ENCODE data around the gene BATF. TPM values are rescaled to one million over a fixed set of nuclear protein-coding genes. Genes with fewer than 3 reads are reported as not detected.

Gene BATF
- total and polyA plus RNA-seq, 7 experiments from 2014 or later, result 6.8 to 70.0 (median 18.1) TPM

DNA sequence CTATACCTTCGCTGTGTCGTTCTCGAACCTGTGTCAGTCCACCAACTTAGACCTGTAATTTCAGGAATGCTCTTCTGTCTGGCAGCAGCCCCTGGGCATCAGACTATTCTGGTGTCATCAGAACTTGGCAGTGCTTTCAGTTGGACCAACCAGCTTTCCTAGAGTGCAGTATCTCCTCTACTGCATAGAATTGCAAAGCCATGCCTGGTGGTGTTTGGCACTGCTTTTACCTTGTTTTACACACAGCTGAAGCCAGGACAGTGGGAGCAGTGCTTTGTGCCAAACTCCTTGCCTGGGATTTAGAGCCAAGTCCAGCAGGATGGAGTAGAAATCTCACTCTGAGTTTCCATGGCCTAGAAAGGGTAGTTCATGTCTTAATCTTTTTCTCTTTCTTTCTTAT, 57.6 kb downstream of the BATF start:
- Histone ChIP-seq H3K9me3 (ENCODE audit: control insufficient read depth in 2 of 3, low read length in 3 of 3) (no peaks in the 10 kb centered on the region), H3K4me3 (ENCODE audit: low read length) (no peak overlapping the region), H3K27me3 (ENCODE audit: control insufficient read depth in 2 of 2, insufficient read depth in 2 of 2, low read length in 2 of 2) (no peaks in the 10 kb centered on the region), H3K36me3 (ENCODE audit: control insufficient read depth in 2 of 3, insufficient read depth in 3 of 3, low read length in 3 of 3) (no peaks in the 10 kb centered on the region), H3K4me1 (ENCODE audit: control insufficient read depth in 2 of 2, insufficient read depth in 2 of 2, low read length in 2 of 2) (peaks cover 9 to 12% of the 10 kb centered on the region in 2 donors), H3K27ac (ENCODE audit: low read depth, low read length) (no peak overlapping the region)
- intact Hi-C loops (cut with micrococcal nuclease), result loop anchor here in 1 of 2 donors (5.0 kb wide), 3 partner anchors 58 to 572 kb away; partner anchors contain the start of genes BATF and GPATCH2L
- H3K9me3 Mint-ChIP-seq, result no peaks in the 10 kb centered on the region
- H3K36me3 Mint-ChIP-seq, result no peaks in the 10 kb centered on the region
- peaks cover 6 to 19% (median 9%) of the 10 kb centered on the region in 7 donors for H3K4me1 Mint-ChIP-seq
- H3K4me3 Mint-ChIP-seq, result peak overlapping the region in 5 of 10 donors; percentile 90 to 96 (median 93)
- no peak for ATAC-seq
- H3K27me3 Mint-ChIP-seq, result peaks cover 0 to 3% (median 0%) of the 10 kb centered on the region in 5 donors
- H3K27ac Mint-ChIP-seq, result no peak overlapping the region
- POLR2A ChIA-PET, result interaction anchor here (0.7 kb wide), 1 partner anchor 72 kb away, joined by 3 read pairs; no protein-coding TSS in a partner anchor
- no peak for DNase-seq
- CTCF ChIA-PET, result interaction anchor here (0.6 to 7.4 kb wide), 2 partner anchors 74 to 75 kb away, joined by 3 to 133 read pairs; no protein-coding TSS in a partner anchor

DNA sequence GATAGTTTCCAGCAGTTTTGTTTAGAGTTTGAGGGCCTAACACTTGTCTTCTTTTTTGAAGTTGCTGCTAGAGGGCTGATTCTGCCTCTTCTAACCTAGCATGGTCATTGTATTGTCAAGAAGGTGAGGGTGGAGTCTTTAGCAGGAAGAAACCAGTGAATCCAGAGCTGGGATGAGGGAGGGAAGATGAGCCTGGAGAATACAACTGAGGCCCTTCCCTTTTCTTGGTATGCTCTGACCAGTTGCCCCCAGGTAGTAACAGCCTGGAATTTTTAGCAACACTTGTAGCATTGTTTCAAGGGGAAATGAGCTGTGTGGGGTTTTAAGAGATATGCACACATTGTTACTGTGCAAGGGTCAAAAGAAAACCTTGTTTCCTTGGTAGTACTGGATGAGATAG, 65.1 kb downstream of the BATF start:
- Histone ChIP-seq H3K9me3 (ENCODE audit: control insufficient read depth in 2 of 3, low read length in 3 of 3) (no peaks in the 10 kb centered on the region), H3K4me1 (ENCODE audit: control insufficient read depth in 2 of 2, insufficient read depth in 2 of 2, low read length in 2 of 2) (no peaks in the 10 kb centered on the region), H3K36me3 (ENCODE audit: control insufficient read depth in 2 of 3, insufficient read depth in 3 of 3, low read length in 3 of 3) (no peaks in the 10 kb centered on the region), H3K4me3 (ENCODE audit: low read length) (no peak overlapping the region), H3K27ac (ENCODE audit: low read depth, low read length) (no peak overlapping the region), H3K27me3 (ENCODE audit: control insufficient read depth in 2 of 2, insufficient read depth in 2 of 2, low read length in 2 of 2) (no peaks in the 10 kb centered on the region)
- Mint-ChIP-seq H3K27ac (no peak overlapping the region), H3K27me3 (no peaks in the 10 kb centered on the region), H3K4me3 (no peak overlapping the region), H3K9me3 (peaks cover 0 to 5% (median 0%) of the 10 kb centered on the region in 11 donors), H3K36me3 (peaks cover 0 to 4% (median 0%) of the 10 kb centered on the region in 5 donors), H3K4me1 (peaks cover 0 to 2% (median 0%) of the 10 kb centered on the region in 7 donors)
- ChIA-PET POLR2A (no interaction called here), CTCF (interaction anchor here (0.7 to 2.2 kb wide), 3 partner anchors 9 to 67 kb away, joined by 3 to 7 read pairs (median 5); partner anchors contain the start of gene FLVCR2)
- no peak for ATAC-seq
- intact Hi-C loops (cut with micrococcal nuclease), result no loop called here
- no peak for DNase-seq

DNA sequence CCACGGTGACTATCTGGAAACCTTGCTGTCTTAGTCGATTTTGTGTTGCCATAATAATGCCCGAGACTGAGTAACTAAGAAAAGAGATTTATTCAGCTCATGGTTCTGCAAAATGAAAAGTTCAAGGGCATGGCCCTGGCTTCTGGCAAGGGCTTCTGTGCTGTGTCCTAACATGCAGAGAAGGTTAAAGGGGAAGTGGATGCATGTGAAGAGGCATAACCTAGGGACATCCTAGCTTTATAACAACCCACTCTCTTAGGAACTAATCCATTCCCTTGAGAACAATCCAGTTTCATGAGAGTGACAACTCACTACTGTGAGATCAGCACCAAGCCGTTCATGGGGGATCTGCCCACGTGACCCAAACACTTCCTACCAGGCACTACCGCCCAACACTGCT, 67.7 kb downstream of the BATF start:
- no peak overlapping the region for H3K27ac Mint-ChIP-seq
- intact Hi-C loops (cut with micrococcal nuclease), result no loop called here
- Histone ChIP-seq H3K27me3 (ENCODE audit: control insufficient read depth in 2 of 2, insufficient read depth in 2 of 2, low read length in 2 of 2) (no peaks in the 10 kb centered on the region), H3K36me3 (ENCODE audit: control insufficient read depth in 2 of 3, insufficient read depth in 3 of 3, low read length in 3 of 3) (no peaks in the 10 kb centered on the region), H3K9me3 (ENCODE audit: control insufficient read depth in 2 of 3, low read length in 3 of 3) (no peaks in the 10 kb centered on the region), H3K4me3 (ENCODE audit: low read length) (no peak overlapping the region), H3K27ac (ENCODE audit: low read depth, low read length) (no peak overlapping the region), H3K4me1 (ENCODE audit: control insufficient read depth in 2 of 2, insufficient read depth in 2 of 2, low read length in 2 of 2) (no peaks in the 10 kb centered on the region)
- no peaks in the 10 kb centered on the region for H3K4me1 Mint-ChIP-seq
- H3K36me3 Mint-ChIP-seq, result peaks cover 0 to 7% (median 5%) of the 10 kb centered on the region in 5 donors
- ATAC-seq (peak; percentile 31), DNase-seq (no peak)
- H3K27me3 Mint-ChIP-seq, result no peaks in the 10 kb centered on the region
- H3K4me3 Mint-ChIP-seq, result no peak overlapping the region
- CTCF ChIA-PET, result interaction anchor here (1.0 kb wide), 1 partner anchor 64 kb away, joined by 3 read pairs; no protein-coding TSS in a partner anchor
- POLR2A ChIA-PET, result no interaction called here
- H3K9me3 Mint-ChIP-seq, result peaks cover 0 to 5% (median 0%) of the 10 kb centered on the region in 11 donors

DNA sequence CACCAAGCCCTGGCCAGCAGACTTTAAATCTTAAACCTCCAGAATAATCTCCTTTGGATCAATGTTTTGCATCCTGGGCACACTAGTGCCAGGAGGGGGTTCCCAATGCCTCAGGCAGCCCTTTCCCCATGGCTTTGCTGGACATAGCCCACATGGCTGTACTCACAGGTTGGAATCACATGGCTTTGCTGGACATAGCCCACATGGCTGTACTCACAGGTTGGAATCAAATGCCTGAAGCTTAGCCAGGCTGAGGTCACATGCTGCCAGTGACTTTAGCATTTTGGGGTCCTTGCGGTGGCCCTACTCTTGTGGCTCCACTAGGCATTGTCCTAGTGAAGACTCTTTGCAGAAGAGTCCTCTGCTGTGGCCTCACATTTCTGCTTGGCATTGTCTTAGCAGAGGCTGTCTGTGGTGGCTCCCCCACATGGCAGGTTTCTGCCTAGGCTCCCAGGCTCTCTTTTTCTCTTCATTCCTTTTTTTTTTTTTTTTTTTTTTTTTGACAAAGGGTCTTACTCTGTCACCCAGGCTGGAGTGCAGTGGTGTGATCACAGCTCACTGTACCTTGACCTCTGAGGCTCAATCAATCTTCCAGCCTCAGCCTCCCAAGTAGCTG, 69.2 kb downstream of the BATF start:
- no peak overlapping the region for H3K27ac Mint-ChIP-seq
- no peaks in the 10 kb centered on the region for H3K36me3 ChIP-seq (ENCODE audit: control insufficient read depth in 2 of 3, insufficient read depth in 3 of 3, low read length in 3 of 3)
- H3K9me3 Mint-ChIP-seq, result peaks cover 0 to 5% (median 0%) of the 10 kb centered on the region in 11 donors
- no peaks in the 10 kb centered on the region for H3K27me3 Mint-ChIP-seq
- no peaks in the 10 kb centered on the region for H3K4me1 Mint-ChIP-seq
- no peaks in the 10 kb centered on the region for H3K4me1 ChIP-seq (ENCODE audit: control insufficient read depth in 2 of 2, insufficient read depth in 2 of 2, low read length in 2 of 2)
- DNase-seq (no peak), ATAC-seq (no peak)
- H3K36me3 Mint-ChIP-seq, result peaks cover 0 to 7% (median 5%) of the 10 kb centered on the region in 5 donors
- H3K4me3 Mint-ChIP-seq, result no peak overlapping the region
- H3K27ac ChIP-seq (ENCODE audit: low read depth, low read length), result no peak overlapping the region
- CTCF ChIA-PET, result no interaction called here
- POLR2A ChIA-PET, result interaction anchor here (0.6 kb wide), 1 partner anchor 228 kb away, joined by 3 read pairs; no protein-coding TSS in a partner anchor
- no peak overlapping the region for H3K4me3 ChIP-seq (ENCODE audit: low read length)
- intact Hi-C loops (cut with micrococcal nuclease), result no loop called here
- H3K9me3 ChIP-seq (ENCODE audit: control insufficient read depth in 2 of 3, low read length in 3 of 3), result no peaks in the 10 kb centered on the region
- no peaks in the 10 kb centered on the region for H3K27me3 ChIP-seq (ENCODE audit: control insufficient read depth in 2 of 2, insufficient read depth in 2 of 2, low read length in 2 of 2)

DNA sequence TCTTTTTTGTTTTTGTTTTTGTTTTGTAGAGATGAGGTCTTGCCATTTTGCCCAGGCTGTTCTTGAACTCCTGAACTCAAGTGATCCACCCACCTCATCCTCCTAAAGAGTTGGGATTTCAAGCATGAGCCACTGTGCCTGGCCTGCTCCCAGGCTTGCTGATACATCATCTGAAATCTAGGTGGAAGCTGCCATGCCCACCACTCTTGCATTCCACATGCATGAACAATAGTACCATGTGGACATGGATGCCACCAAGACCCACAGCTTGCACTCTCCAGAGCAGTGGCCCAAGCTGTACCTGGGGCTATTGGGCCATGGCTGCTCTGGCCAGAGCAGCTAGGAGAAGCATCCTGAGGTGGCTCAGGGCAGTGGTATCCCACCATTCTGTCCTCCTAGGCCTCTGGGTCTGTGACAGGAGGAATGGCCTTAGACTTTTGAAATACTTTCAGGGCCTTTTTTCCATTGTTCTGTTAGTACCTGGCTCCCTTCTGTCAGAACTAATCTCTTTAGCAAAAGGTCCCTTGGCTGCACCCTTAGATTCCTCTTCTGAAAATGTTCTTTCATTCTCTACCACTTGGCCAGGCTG, 69.8 kb downstream of the BATF start:
- DNase-seq (no peak), ATAC-seq (no peak)
- H3K4me1 Mint-ChIP-seq, result peaks cover 0 to 2% (median 0%) of the 10 kb centered on the region in 7 donors
- H3K27ac ChIP-seq (ENCODE audit: low read depth, low read length), result no peak overlapping the region
- intact Hi-C loops (cut with micrococcal nuclease), result no loop called here
- no peaks in the 10 kb centered on the region for H3K27me3 Mint-ChIP-seq
- H3K4me1 ChIP-seq (ENCODE audit: control insufficient read depth in 2 of 2, insufficient read depth in 2 of 2, low read length in 2 of 2), result no peaks in the 10 kb centered on the region
- CTCF ChIA-PET, result no interaction called here
- H3K4me3 Mint-ChIP-seq, result no peak overlapping the region
- POLR2A ChIA-PET, result no interaction called here
- no peaks in the 10 kb centered on the region for H3K9me3 ChIP-seq (ENCODE audit: control insufficient read depth in 2 of 3, low read length in 3 of 3)
- no peak overlapping the region for H3K4me3 ChIP-seq (ENCODE audit: low read length)
- H3K36me3 Mint-ChIP-seq, result peaks cover 0 to 7% (median 5%) of the 10 kb centered on the region in 5 donors
- H3K27ac Mint-ChIP-seq, result no peak overlapping the region
- H3K27me3 ChIP-seq (ENCODE audit: control insufficient read depth in 2 of 2, insufficient read depth in 2 of 2, low read length in 2 of 2), result no peaks in the 10 kb centered on the region
- peaks cover 0 to 5% (median 0%) of the 10 kb centered on the region in 11 donors for H3K9me3 Mint-ChIP-seq
- H3K36me3 ChIP-seq (ENCODE audit: control insufficient read depth in 2 of 3, insufficient read depth in 3 of 3, low read length in 3 of 3), result no peaks in the 10 kb centered on the region

DNA sequence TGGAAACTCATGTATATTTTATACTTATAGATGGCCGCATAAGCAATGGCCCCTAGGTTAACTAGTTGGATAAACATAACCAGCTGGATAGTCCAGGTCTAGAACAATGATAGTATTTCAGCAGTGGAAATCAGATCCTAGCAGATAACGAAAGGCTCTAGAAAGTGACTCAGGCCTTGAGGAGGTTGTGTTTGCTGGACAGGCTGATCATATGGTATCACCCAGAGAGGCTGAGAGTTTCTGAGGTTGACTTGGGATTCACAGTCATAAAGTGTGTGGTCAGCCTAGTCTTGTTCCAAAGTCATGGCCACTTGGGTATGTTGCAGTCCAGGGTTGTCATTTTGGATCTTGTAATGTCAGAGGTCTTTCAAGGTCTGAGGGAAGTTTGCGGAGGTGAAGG, 73.0 kb downstream of the BATF start:
- Histone ChIP-seq H3K4me3 (ENCODE audit: low read length) (no peak overlapping the region), H3K27ac (ENCODE audit: low read depth, low read length) (no peak overlapping the region), H3K4me1 (ENCODE audit: control insufficient read depth in 2 of 2, insufficient read depth in 2 of 2, low read length in 2 of 2) (no peaks in the 10 kb centered on the region), H3K9me3 (ENCODE audit: control insufficient read depth in 2 of 3, low read length in 3 of 3) (no peaks in the 10 kb centered on the region), H3K36me3 (ENCODE audit: control insufficient read depth in 2 of 3, insufficient read depth in 3 of 3, low read length in 3 of 3) (no peaks in the 10 kb centered on the region), H3K27me3 (ENCODE audit: control insufficient read depth in 2 of 2, insufficient read depth in 2 of 2, low read length in 2 of 2) (no peaks in the 10 kb centered on the region)
- intact Hi-C loops (cut with micrococcal nuclease), result no loop called here
- H3K27me3 Mint-ChIP-seq, result no peaks in the 10 kb centered on the region
- H3K4me3 Mint-ChIP-seq, result no peak overlapping the region
- no peak overlapping the region for H3K27ac Mint-ChIP-seq
- ATAC-seq (no peak), DNase-seq (no peak)
- ChIA-PET POLR2A (no interaction called here), CTCF (no interaction called here)
- peaks cover 0 to 4% (median 0%) of the 10 kb centered on the region in 7 donors for H3K4me1 Mint-ChIP-seq
- H3K36me3 Mint-ChIP-seq, result peaks cover 0 to 8% (median 5%) of the 10 kb centered on the region in 5 donors
- H3K9me3 Mint-ChIP-seq, result peaks cover 0 to 4% (median 0%) of the 10 kb centered on the region in 11 donors

Data from naive thymus-derived CD4-positive, alpha-beta T cell (primary cell).